GM23338 (cell line): Measurements from ENCODE around the gene ZNF284. TPM values are rescaled to one million over a fixed set of nuclear protein-coding genes. Genes with fewer than 3 reads are reported as not detected.
A peak's percentile ranks its signal among the peaks of the same experiment; 100 is the strongest.

ENCODE experiments used
- ATAC-seq: fragments of 200-7000 bp; cut with Tn5 transposase; 3 replicates; pipeline ENCODE4 v1.9.1; 2020
- DNase-seq: peaks from one replicate; pipeline ENCODE4 v3.0.0-alpha.2; 2015; ENCODE audit warnings: low spot score
- H2AFZ ChIP-seq: fragments of 200-600 bp; sonication (generic); 2 replicates; pipeline ENCODE4 v1.8.0; 2016; ENCODE audit warnings: antibody characterized with exemption, mild to moderate bottlenecking, moderate library complexity
- H3F3A ChIP-seq: fragments of 200-600 bp; sonication (generic); replicated peaks from 2 replicates; pipeline ENCODE4 v1.8.0; 2017; ENCODE audit warnings: antibody characterized with exemption, mixed run types, low read depth
- H3K27ac ChIP-seq: fragments of 200-600 bp; sonication (generic); 2 replicates; pipeline ENCODE4 v1.6.1; 2016; ENCODE audit warnings: low read depth
- H3K27me3 ChIP-seq: fragments of 200-600 bp; sonication (generic); 2 replicates; pipeline ENCODE4 v1.8.0; 2016; ENCODE audit warnings: mild to moderate bottlenecking, mixed run types, moderate library complexity; ENCODE audit not compliant: insufficient read depth
- H3K36me3 ChIP-seq: fragments of 200-600 bp; sonication (generic); 2 replicates; pipeline ENCODE4 v1.8.0; 2016; ENCODE audit warnings: mild to moderate bottlenecking; ENCODE audit not compliant: insufficient read depth
- H3K4me1 ChIP-seq: fragments of 200-600 bp; sonication (generic); 2 replicates; pipeline ENCODE4 v1.8.0; 2016; ENCODE audit warnings: mild to moderate bottlenecking, moderate library complexity; ENCODE audit not compliant: insufficient read depth
- H3K4me2 ChIP-seq: fragments of 200-600 bp; sonication (generic); 2 replicates; pipeline ENCODE4 v1.7.1; 2017; ENCODE audit warnings: mixed run types
- H3K4me3 ChIP-seq: fragments of 200-600 bp; sonication (generic); 2 replicates; pipeline ENCODE4 v1.6.1; 2016; ENCODE audit warnings: mixed run types
- H3K79me2 ChIP-seq: fragments of 200-600 bp; sonication (generic); replicated peaks from 2 replicates; pipeline ENCODE4 v1.8.0; 2017; ENCODE audit warnings: mild to moderate bottlenecking; ENCODE audit not compliant: insufficient read depth
- H3K9me2 ChIP-seq: fragments of 200-600 bp; sonication (generic); 2 replicates; pipeline ENCODE4 v1.8.0; 2017; ENCODE audit not compliant: insufficient read depth
- H4K20me1 ChIP-seq: fragments of 200-600 bp; sonication (generic); replicated peaks from 2 replicates; pipeline ENCODE4 v1.8.0; 2017; ENCODE audit warnings: mild to moderate bottlenecking; ENCODE audit not compliant: insufficient read depth
- H3K27ac Mint-ChIP-seq: 2 replicates; pipeline ENCODE4 v1.8.0; 2020; ENCODE audit warnings: inconsistent platforms, mild to moderate bottlenecking, moderate library complexity, mixed read lengths
- H3K27me3 Mint-ChIP-seq: 3 replicates; pipeline ENCODE4 v1.8.0; 2022; ENCODE audit warnings: low read depth, mild to moderate bottlenecking, moderate library complexity, mixed read lengths, inconsistent platforms; ENCODE audit not compliant: insufficient read depth, poor library complexity
- H3K36me3 Mint-ChIP-seq: 3 replicates; pipeline ENCODE4 v1.8.0; 2021; ENCODE audit warnings: low read depth, mild to moderate bottlenecking, inconsistent platforms, moderate library complexity, mixed read lengths
- H3K4me1 Mint-ChIP-seq: 3 replicates; pipeline ENCODE4 v1.8.0; 2020; ENCODE audit warnings: mild to moderate bottlenecking, inconsistent platforms, mixed read lengths
- H3K4me3 Mint-ChIP-seq: 3 replicates; pipeline ENCODE4 v1.8.0; 2021; ENCODE audit warnings: moderate library complexity, mild to moderate bottlenecking, inconsistent platforms, mixed read lengths
- H3K9me3 Mint-ChIP-seq: 3 replicates; pipeline ENCODE4 v1.8.0; 2020; ENCODE audit warnings: moderate library complexity, mild to moderate bottlenecking, inconsistent platforms, mixed read lengths
- CREB1 ChIP-seq: fragments of 250-450 bp; sonication (Bioruptor Pico); IDR thresholded peaks from 2 replicates; pipeline ENCODE4 v1.5.0; 2020; ENCODE audit warnings: low read depth, mild to moderate bottlenecking, moderate library complexity
- CTCF ChIP-seq, 2 experiments: fragments of 200-600 bp in 1 of 2; sonication (generic) in 1 of 2; conservative IDR thresholded peaks; 2 replicates each; pipeline versions ENCODE4 v1.5.1 to v1.6.1; 2016 to 2017; ENCODE audit warnings: antibody characterized with exemption in 2 of 2, low read depth in 2 of 2, mild to moderate bottlenecking in 2 of 2, moderate library complexity in 1 of 2
- EZH2 ChIP-seq: fragments of 200-600 bp; sonication (generic); IDR thresholded peaks from one replicate; pipeline ENCODE4 v1.8.0; 2017; ENCODE audit warnings: antibody characterized with exemption, mild to moderate bottlenecking, low read depth; ENCODE audit not compliant: unreplicated experiment
- NANOG ChIP-seq: IDR thresholded peaks from 2 replicates; pipeline ENCODE4 v1.6.1; 2016; ENCODE audit warnings: antibody characterized with exemption, borderline replicate concordance
- POLR2AphosphoS5 ChIP-seq: IDR thresholded peaks from 2 replicates; pipeline ENCODE4 v1.6.1; 2016; ENCODE audit warnings: antibody characterized with exemption, low read depth
- REST ChIP-seq: IDR thresholded peaks from one replicate; pipeline ENCODE4 v1.6.1; 2018; ENCODE audit warnings: antibody characterized with exemption; ENCODE audit not compliant: unreplicated experiment
- ZNF331 ChIP-seq: fragments of 250-450 bp; sonication (Bioruptor Pico); IDR thresholded peaks from 2 replicates; pipeline ENCODE4 v1.5.0; 2020; ENCODE audit warnings: low read depth, mild to moderate bottlenecking, moderate library complexity
- polyA plus RNA-seq: library from polyadenylated mRNA; unstranded; fragments of >200 nt; fragmentation: Nextera tagmentation; extraction: Ambion mirVana; gene quantifications from 2 replicates; pipeline ENCODE4 v1.2.1, GENCODE V29; 2016
- total RNA-seq: library from RNA; depleted of rRNA; stranded (reverse); fragments of >200 nt; shearing (Covaris generic); gene quantifications from 2 replicates; pipeline ENCODE4 v1.2.3, GENCODE V29; 2014

Gene ZNF284
- total and polyA plus RNA-seq, 2 experiments from 2014 or later: 1.4 to 3.1 TPM

- H3K27me3 ChIP-seq: peaks cover 9% of the 10 kb centered on the region
- no peaks in the 10 kb centered on the region for H3F3A ChIP-seq
- no peak overlapping the region for H2AFZ ChIP-seq
- H3K4me1 ChIP-seq: peaks cover 7% of the 10 kb centered on the region
- Mint-ChIP-seq H3K4me3 (no peak overlapping the region), H3K9me3 (peaks cover 62% of the 10 kb centered on the region), H3K27me3 (peaks cover 9% of the 10 kb centered on the region), H3K27ac (no peak overlapping the region), H3K36me3 (peaks cover 61% of the 10 kb centered on the region), H3K4me1 (peaks cover 12% of the 10 kb centered on the region)
- H3K9me2 ChIP-seq: peaks cover 17% of the 10 kb centered on the region
- no peak overlapping the region for H3K4me3 ChIP-seq
- ATAC-seq (no peak), DNase-seq (no peak)
- H3K79me2 ChIP-seq: no peaks in the 10 kb centered on the region
- no peaks in the 10 kb centered on the region for H4K20me1 ChIP-seq
- peaks cover 28% of the 10 kb centered on the region for H3K36me3 ChIP-seq
- H3K4me2 ChIP-seq: no peak overlapping the region
- TF ChIP-seq POLR2AphosphoS5 (no peak), ZNF331 (CRISPR knock-in tag) (no peak)
- no peak overlapping the region for H3K27ac ChIP-seq
These were observed 2.5 kb upstream of the ZNF284 start for GRCh38 chr19:44069415-44069814.

GRCh38 chr19:44072543-44073401 lies 813 bp downstream of the ZNF284 start:
- DNase-seq (peak; percentile 2), ATAC-seq (peak; percentile 11; the same call in 2 of the 3 replicates)
- H3K4me2 ChIP-seq: peak overlapping the region; percentile 88
- peaks cover 9% of the 10 kb centered on the region for H3K27me3 ChIP-seq
- Mint-ChIP-seq H3K27me3 (peaks cover 9% of the 10 kb centered on the region), H3K36me3 (peaks cover 37% of the 10 kb centered on the region), H3K27ac (no peak overlapping the region), H3K4me3 (peak overlapping the region; percentile 89), H3K4me1 (peaks cover 12% of the 10 kb centered on the region), H3K9me3 (peaks cover 32% of the 10 kb centered on the region)
- H3F3A ChIP-seq: no peaks in the 10 kb centered on the region
- H3K4me1 ChIP-seq: peaks cover 7% of the 10 kb centered on the region
- TF ChIP-seq POLR2AphosphoS5: no peak
- TF ChIP-seq CTCF (conservative IDR thresholded peaks at IDR 0.05; ENCODE audit: low read depth in 2 of 2): peak in 1 of 2 experiments; percentile 15; a peak in 1 of 4 replicates
- TF ChIP-seq EZH2: no peak
- TF ChIP-seq NANOG: no peak
- no peaks in the 10 kb centered on the region for H4K20me1 ChIP-seq
- peak overlapping the region; percentile 87 for H2AFZ ChIP-seq
- H3K27ac ChIP-seq: no peak overlapping the region
- H3K4me3 ChIP-seq: peak overlapping the region; percentile 79
- peaks cover 9% of the 10 kb centered on the region for H3K9me2 ChIP-seq
- no peaks in the 10 kb centered on the region; the same call in 1 of the 2 replicates for H3K36me3 ChIP-seq
- no peaks in the 10 kb centered on the region for H3K79me2 ChIP-seq

GRCh38 chr19:44076325-44076724 lies 4.4 kb downstream of the ZNF284 start:
- no peak overlapping the region for H3K27ac Mint-ChIP-seq
- Histone ChIP-seq H3K4me2 (no peak overlapping the region), H3K9me2 (no peaks in the 10 kb centered on the region), H3F3A (no peaks in the 10 kb centered on the region), H3K36me3 (no peaks in the 10 kb centered on the region), H3K27me3 (peaks cover 9% of the 10 kb centered on the region), H3K79me2 (no peaks in the 10 kb centered on the region), H2AFZ (no peak overlapping the region), H3K4me3 (no peak overlapping the region), H4K20me1 (no peaks in the 10 kb centered on the region), H3K27ac (no peak overlapping the region), H3K4me1 (peaks cover 7% of the 10 kb centered on the region)
- H3K36me3 Mint-ChIP-seq: peaks cover 30% of the 10 kb centered on the region
- H3K9me3 Mint-ChIP-seq: peaks cover 5% of the 10 kb centered on the region
- H3K4me1 Mint-ChIP-seq: peaks cover 12% of the 10 kb centered on the region
- no peak for DNase-seq
- H3K27me3 Mint-ChIP-seq: peaks cover 6% of the 10 kb centered on the region
- no peak for ATAC-seq
- H3K4me3 Mint-ChIP-seq: no peak overlapping the region
- TF ChIP-seq CREB1 (CRISPR knock-in tag) (no peak), REST (no peak), POLR2AphosphoS5 (no peak), EZH2 (no peak)
